HL-60 (cell line): ENCODE measurements around the gene PRCC.

Experiments used
- DNase-seq, 2 experiments: peaks; one replicate each; pipeline ENCODE4 v3.0.0-alpha.2; 2010 to 2020; ENCODE audit warnings: low read depth in 1 of 2, low spot score in 1 of 2
- H3K27ac ChIP-seq: fragments of 250-450 bp; sonication (Bioruptor Pico); replicated peaks from 2 replicates; pipeline ENCODE4 v1.5.1; 2020; ENCODE audit warnings: mild to moderate bottlenecking, moderate library complexity
- H3K27me3 ChIP-seq: fragments of 250-450 bp; sonication (Bioruptor Pico); 2 replicates; pipeline ENCODE4 v1.5.1; 2021; ENCODE audit warnings: mild to moderate bottlenecking, moderate library complexity; ENCODE audit not compliant: insufficient read depth, poor library complexity, severe bottlenecking
- H3K4me3 ChIP-seq: replicated peaks from 2 replicates; pipeline ENCODE4 v1.5.1; 2011; ENCODE audit warnings: mild to moderate bottlenecking, control low read depth, low read length; ENCODE audit not compliant: insufficient read depth
- CTCF ChIP-seq: IDR thresholded peaks from one replicate; pipeline ENCODE4 v1.5.1; 2011; ENCODE audit warnings: low read length, control low read depth, inconsistent platforms; ENCODE audit not compliant: insufficient read depth
- GABPA ChIP-seq: IDR thresholded peaks from 2 replicates; pipeline ENCODE4 v1.6.1; 2012; ENCODE audit warnings: low read depth
- POLR2AphosphoS5 ChIP-seq: IDR thresholded peaks from 2 replicates; pipeline ENCODE4 v1.6.1; 2012; ENCODE audit warnings: low read depth
- REST ChIP-seq: IDR thresholded peaks from 2 replicates; pipeline ENCODE4 v1.6.1; 2012; ENCODE audit warnings: low read depth; ENCODE audit not compliant: insufficient replicate concordance
- SPI1 ChIP-seq: IDR thresholded peaks from 2 replicates; pipeline ENCODE4 v1.6.1; 2012; ENCODE audit warnings: low read depth, mild to moderate bottlenecking, borderline replicate concordance

Gene PRCC

GRCh38 chr1:156728599-156729462 lies 38.5 kb upstream of the PRCC start, which contains the start of gene ISG20L2:
TSS of gene ISG20L2 (minus strand) at chr1:156728766. CDS start at chr1:156727652, 1,114 bp downstream.
- H3K27me3 ChIP-seq: no peaks in the 10 kb centered on the region
- H3K4me3 ChIP-seq: peak within 1 kb of the TSS; percentile 98
- peak; percentile 98 to 100 for DNase-seq
- TF ChIP-seq POLR2AphosphoS5 (peak; percentile 59), SPI1 (peak; percentile 84), GABPA (peak; percentile 83), CTCF (no peak), REST (no peak)
- H3K27ac ChIP-seq: peak within 1 kb of the TSS; percentile 73

GRCh38 chr1:156733989-156734584 lies 33.2 kb upstream of the PRCC start:
- Histone ChIP-seq H3K27ac (no peak overlapping the region), H3K27me3 (no peaks in the 10 kb centered on the region), H3K4me3 (no peak overlapping the region)
- TF ChIP-seq REST (no peak), POLR2AphosphoS5 (no peak; the same call in 1 of the 2 replicates), SPI1 (no peak), GABPA (no peak), CTCF (no peak)
- DNase-seq: no peak

GRCh38 chr1:156738407-156738806 lies 28.9 kb upstream of the PRCC start:
- no peak for DNase-seq
- TF ChIP-seq SPI1 (no peak), CTCF (no peak), REST (no peak), POLR2AphosphoS5 (no peak)
- no peaks in the 10 kb centered on the region for H3K27me3 ChIP-seq
- H3K27ac ChIP-seq: no peak overlapping the region
- H3K4me3 ChIP-seq: no peak overlapping the region
